NCI-H1417 (cell line): ENCODE measurements around the gene RBM27.
"Not testable (repeated sequence)": the region's sequence is repeated elsewhere in the genome, so short reads cannot be mapped to it uniquely, and the experiment has no call there.

Experiments used
- DNase-seq, 3 experiments: peaks; one replicate each; lab custom pipeline; 2025; lab: John Stamatoyannopoulos, UW

RBM27 gene

DNA sequence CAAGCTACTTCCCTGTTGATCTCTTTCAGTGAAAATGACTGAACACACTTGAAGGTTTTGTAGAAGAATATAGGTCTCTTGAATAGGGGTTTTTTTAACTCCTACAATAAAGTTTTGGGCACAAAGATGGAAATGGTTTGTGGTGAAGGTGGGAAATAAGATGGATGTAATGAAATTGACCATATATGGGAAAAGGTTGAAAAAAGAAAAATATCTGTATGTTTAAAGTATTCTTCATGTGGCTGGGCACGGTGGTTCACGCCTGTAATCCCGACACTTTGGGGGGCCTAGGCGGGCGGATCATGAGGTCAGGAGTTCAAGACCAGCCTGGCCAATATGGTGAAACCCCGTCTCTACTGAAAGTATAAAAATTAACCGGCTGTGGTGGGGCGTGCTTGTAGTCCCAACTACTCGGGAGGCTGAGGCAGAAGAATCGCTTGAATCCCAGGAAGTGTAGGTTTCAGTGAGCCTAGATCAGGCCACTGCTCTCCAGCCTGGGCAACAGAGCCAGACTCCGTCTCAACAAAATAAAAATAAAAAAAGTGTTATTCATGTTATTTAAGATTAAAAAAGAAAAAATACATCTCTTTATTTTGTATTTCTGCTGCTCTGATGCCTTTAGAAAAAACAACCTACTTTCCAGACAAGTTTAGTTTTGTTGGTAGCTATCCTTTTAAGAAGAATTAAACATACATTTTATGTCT, 2.2 kb downstream of the RBM27 start:
- no peak for DNase-seq

DNA sequence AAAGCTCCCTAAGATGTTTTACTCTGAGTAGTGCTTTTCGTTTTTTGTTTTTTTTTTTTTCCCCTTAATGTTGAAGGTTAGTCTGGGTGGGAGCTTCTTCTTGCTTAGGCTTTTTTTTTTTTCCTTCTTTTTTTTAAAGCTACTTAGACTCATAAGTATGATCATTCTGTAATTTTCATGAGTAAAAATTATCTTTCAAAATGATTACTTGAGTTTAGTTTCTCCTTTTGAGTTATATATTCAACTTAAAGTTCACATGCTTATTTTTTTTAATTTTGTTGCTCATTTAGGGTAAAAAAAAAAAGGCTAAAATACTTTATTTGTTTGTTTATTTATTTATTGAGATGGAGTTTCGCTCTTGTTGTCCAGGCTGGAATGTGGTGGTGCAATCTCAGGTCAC, 2.9 kb downstream of the RBM27 start:
- DNase-seq, result no peak

DNA sequence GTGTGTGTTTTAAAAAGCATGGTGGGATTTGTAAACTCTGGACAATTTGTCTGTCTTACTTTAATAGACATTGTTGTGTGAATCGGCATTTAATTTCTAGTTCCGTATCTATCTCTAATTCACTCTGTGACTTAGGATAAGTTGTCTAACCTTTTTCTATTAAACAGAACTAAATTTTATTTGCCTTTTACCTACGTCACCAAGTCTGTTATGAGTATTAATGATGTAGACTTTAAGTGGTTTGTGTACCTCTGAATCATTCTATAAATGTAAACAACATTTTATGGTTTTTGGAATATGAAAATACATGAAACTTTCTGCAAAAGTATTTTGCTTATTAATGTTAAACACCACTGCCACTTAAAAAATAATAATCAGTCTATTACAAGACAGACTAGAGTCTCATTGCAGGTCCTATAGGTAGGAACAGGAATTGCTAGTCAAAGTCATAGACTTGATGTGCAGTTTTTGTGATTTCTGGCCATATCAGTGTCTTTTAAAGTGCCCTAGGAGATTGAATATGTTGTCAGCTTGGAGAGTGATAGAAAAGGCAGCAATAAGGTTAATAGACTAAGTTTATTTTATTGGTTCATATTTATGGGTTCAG, 5.6 kb downstream of the RBM27 start:
- no peak for DNase-seq

DNA sequence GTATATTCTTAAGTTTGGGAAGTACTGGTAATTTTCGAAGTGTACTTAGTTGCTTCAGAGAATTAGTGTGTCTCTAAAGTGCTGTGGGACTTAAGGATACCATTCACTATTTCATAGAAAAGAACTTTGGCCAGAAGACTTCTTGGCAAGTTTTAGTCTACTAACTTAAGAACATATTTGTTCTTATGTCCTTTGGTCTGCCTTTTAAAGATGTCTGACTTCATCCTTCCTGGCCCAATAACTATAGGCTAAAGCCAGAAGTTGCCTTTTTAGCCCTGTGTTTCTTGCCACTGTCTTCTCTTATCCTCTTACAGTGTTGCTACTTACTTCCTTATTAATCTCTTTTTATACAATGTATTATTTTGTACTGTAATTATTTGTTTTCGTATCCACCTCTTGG, 6.3 kb downstream of the RBM27 start:
- no peak for DNase-seq

DNA sequence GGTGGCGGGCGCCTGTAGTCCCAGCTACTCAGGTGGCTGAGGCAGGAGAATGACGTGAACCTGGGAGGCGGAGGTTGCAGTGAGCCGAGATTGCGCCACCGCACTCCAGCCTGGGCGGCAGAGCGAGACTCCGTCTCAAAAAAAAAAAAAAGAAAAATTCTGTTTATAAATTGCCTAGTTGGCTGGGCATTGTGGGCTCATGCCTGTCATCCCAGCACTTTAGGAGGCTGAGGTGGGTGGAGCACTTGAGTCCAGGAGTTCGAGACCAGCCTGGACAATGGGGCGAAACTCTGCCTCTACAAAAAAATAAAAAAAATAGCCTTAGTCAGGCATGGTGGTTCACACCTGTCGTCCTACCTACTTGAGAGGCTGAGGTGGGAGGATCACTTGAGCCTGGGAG, 7.4 kb downstream of the RBM27 start:
- not testable (repeated sequence) for DNase-seq

DNA sequence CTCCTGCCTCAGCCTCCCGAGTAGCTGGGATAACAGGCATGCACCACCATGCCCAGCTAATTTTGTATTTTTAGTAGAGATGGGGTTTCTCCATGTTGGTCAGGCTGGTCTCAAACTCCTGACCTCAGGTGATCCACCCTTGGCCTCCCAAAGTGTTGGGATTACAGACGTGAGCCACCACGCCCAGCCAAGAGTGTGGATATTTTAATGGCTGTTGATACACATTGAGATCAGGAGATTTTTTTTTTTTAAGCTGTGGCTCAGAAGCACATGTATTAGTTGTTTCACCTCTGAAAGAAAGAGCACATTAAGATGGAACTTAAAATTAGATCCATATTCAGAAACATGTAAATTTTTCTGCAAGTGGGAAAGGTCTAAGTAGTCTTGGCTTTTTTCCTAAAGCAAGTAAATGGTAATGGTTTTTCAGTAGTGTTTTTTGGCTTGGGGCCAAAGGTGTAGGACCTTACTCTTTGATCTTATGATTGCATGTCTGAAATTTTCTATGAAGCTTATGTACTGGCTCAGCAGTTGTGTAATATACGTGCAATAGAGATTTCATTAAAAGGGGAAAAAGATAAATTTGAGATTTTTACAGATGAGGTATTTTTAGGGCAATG, 9.9 kb downstream of the RBM27 start:
- DNase-seq, result peak; percentile 1 to 65 (median 16)

DNA sequence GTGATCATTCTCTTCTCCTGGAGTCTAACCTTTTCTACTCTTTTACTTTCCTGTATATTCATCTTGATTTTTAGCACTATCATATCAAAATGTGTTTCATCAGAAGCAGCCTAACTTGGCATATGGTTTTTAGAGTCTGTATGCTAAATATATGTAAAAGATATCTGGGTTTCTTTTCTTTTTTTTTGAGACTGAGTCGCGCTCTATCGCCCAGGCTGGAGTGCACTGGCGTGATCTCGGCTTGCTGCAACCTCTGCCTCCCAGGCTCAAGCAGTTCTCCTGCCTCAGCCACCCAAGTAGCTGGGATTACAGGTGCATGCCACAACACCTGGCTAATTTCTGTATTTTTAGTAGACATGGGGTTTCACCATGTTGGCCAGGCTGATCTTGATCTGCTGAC, 11.5 kb downstream of the RBM27 start:
- not testable (repeated sequence) for DNase-seq

DNA sequence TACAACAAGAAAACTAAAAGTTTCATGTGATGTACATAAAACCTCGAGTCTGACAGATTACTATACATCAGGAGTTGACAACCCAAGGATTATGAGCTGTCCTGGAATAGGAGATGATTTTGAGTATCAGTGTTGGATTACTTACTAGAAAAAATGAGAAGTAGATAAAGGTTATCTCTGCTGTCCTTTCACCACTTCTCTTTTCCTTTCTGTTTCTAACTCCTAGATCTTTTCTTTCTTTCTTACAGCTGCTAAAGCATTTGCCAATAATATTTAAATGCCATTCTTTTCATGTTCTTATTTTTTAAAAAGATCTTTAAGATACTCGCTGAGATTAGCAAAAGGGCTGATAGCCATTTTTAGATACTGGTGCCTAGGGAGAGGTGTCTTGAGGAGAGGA, 14.8 kb downstream of the RBM27 start:
- DNase-seq, result no peak

DNA sequence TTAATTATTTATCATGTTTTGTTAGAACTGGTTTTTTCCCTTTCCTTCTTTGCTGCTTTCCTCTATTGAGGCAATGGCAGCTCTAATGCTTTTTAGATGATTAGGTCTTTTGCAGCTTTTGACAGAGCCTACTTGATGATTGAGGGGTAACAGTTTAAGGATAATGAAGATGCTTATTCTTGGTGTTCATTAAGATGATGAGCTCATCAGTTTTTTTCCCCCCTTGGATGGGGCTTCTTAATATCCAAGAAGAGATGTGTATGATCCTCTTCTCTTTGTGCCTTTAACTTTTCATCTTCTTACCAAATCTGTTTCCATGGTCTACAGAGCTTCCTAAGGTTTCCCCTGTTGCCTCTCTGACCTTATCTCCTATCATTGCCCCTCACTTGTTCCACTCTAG, 15.8 kb downstream of the RBM27 start:
- no peak for DNase-seq

DNA sequence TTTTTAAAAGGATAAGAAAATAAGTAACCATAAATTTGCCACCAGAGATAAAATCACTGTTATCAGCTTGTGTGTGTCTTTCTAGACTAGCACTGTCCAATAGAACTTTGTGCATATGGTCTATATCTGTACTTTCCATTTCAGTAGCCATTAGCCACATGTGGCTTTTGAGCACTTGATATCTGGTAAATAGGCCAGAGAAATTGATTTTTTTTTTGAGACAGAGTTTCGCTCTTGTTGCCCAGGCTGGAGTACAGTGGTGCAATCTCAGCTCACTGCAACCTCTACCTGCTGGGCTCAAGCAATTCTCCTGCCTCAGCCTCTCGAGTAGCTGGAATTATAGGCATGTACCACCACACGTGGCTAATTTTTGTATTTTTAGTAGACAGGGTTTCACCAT, 17.8 kb downstream of the RBM27 start:
- DNase-seq, result no peak

DNA sequence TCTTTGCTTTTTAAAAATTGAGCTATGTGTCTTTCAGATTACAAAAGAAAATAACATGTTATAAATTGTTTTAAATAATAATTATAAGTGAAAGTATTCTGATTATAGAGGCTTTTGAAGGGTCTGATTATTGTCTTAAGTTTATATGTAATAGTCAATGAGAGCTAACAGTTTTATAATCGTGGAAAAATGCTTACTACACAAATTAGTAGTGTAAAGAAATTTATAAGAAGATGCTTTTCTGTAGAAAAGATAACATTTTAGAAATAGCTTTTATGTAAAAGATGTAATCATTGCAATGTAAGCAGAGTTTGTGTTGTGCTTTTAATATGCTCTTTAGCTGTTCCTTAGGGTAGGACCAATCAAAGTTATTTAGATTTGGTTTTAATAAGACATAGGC, 18.6 kb downstream of the RBM27 start:
- DNase-seq, result no peak

DNA sequence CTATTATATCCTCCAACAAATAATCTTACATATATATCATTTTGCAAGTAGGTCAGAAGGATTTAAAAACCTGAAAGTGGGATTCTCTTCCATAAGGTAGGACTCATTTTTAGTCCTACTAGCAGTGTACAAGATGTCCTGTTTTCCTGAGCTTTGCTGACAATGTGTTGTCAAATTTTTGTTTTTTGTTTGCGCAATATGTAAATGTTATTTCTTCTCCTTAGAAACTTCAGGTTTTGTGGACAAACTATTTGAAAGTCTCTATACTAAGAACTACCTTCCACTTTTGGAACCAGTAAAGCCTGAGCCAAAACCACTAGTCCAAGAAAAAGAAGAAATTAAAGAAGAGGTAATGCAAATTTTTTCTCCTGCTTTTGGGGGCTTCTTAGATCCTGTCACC, 19.8 kb downstream of the RBM27 start:
- no peak for DNase-seq

DNA sequence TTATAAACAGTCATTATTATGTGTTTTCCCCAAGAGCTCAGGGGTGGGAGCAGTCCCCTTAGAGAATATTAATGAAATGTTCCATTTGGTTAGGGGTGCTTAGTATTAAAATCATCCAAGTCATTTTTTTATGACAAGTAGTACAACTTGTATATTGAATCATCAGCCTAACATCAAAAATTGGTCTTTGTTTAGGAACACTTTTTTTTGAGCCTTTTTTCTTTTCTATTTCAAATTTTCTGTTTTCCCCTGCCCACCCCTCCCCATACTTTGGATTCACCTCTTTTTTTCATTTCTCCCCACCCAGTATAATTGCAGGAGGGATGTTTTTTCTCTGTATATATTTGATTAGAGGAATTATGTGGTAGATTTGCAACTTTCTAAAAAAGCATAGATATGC, 25.8 kb downstream of the RBM27 start:
- no peak for DNase-seq

DNA sequence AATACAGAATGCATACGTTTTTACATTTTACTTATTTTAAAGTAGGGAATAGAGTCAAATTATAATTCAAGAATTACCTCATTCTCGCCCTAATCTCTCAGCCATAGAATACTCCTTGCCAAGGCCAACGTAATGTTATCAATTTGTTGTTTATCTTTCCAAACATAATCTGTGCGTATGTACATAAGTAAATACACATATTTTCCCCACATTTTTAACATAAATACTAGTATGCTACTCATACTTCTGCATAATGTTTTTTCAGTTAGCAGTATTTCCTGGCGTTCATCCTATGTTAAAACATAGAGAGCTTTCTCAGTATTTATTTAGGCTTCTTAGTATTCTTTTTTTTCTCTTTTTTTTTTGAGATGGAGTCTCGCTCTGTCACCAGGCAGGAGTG, 28.8 kb downstream of the RBM27 start:
- DNase-seq, result no peak

DNA sequence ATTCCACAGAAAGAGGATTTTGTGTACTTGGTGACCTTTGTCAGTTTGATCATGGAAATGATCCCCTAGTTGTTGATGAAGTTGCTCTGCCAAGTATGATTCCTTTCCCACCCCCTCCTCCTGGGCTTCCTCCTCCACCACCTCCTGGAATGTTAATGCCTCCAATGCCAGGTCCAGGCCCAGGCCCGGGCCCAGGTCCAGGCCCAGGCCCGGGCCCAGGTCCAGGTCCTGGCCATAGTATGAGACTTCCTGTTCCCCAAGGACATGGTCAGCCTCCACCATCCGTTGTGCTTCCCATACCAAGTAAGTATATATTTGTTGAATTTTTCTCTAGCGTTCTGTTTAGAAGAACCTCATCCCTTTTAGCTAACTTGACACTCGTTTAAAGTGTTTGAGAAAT, 30.0 kb downstream of the RBM27 start:
- no peak for DNase-seq

DNA sequence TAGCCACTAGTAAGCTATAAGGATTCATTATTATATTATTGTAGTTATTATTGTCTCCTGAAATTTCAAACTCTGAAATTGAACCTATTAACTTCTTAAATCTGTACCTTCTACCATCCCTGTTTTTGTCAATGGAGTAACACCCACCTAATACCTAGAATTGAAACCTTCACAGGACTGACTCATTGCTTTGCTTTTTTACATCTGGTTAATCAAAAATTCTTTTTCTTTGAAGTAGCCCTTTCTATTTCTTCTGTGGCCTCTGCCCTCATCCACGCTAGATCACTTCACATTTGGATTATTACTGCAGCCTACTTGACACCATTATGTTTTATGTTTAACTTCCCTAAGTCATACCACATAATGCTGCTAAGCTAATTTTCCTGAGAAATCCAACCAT, 35.6 kb downstream of the RBM27 start:
- no peak for DNase-seq

DNA sequence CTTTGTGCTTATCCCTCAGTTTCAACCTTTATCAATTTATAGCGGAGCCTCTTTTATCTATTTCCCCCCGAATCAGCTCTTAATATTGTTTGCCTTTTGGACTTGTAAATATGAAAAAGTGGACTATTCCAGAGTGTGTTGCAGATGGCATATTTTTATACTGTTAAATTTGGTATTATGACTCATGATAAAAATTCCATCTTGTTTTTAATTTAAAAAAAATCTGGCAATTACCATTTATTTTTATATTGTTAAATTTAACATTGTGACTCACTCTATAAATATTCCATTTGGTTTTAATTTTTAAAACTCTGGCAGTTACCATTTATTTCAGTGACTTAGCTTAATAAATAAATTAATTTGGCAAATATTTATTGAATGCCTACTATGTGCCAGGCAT, 37.5 kb downstream of the RBM27 start:
- no peak for DNase-seq

DNA sequence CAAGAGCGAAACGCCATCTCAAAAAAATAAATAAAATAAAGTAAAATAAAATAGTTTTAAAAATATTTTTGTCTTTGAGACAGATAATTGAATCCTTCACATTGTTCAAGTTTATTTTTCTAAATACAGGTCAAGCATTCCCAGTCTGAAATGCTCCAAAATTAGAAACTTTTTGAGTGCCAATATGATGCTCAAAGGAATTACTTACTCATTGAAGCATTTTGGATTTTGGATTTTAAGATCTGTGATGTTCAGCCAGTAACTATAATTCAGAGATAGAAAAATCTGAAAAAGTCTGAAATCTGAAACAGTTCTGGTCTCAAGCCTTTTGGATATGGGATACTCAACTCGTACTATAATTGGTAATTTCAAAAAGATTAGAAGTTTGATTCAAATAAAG, 39.8 kb downstream of the RBM27 start:
- DNase-seq, result no peak

DNA sequence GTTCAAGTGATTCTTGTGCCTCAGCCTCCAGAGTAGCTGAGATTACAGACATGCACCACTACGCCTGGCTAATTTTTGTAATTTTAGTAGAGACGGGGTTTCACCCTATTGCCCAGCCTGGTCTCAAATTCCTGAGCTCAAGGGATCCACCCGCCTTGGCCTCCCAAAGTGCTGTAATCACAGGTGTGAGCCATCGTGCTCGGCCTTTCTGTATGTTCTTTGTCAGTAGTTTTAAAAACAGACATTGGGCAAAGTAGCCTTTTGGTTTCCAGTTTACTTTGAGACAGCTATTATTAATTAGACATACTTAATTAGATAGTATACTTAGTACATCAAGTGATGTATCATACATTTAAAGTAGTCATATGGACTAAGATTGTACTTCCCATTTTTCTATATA, 45.2 kb downstream of the RBM27 start:
- DNase-seq, result no peak

DNA sequence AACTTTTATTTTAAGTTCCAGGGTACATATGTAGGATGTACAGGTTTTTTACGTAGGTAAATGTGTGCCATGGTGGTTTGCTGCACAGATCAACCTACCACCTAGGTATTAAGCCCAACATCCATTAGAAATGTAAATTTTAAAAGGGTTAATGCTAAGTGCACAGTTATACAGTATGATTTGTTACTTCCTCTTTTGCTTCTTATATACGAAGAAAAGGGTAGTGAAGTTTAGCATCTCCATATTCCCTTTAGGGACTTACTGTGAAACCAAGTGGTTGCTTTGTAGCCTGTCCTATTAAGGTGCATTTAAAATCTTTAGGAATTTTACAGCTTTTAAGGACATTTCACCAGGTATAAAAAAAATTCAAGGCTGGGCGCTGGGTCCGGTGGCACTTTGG, 46.4 kb downstream of the RBM27 start:
- DNase-seq, result no peak
